ENCODE data around the gene SETMAR. TPM values are rescaled to one million over a fixed set of nuclear protein-coding genes. Genes with fewer than 3 reads are reported as not detected.

The SETMAR gene
- total RNA-seq, 2 experiments from 2014 or later: 10.0 to 12.6 TPM

Other genes with a start within 250 kb of the SETMAR start
- gene SUMF1, start 163.9 kb downstream of the SETMAR start, total RNA-seq: 10 to 100 TPM in 1 of 2 experiments, 1 to 10 TPM in 1; 9.1 to 12.7 TPM
- 100 to 1,000 TPM; 109 to 116 TPM for gene ITPR1, start 190.0 kb downstream of the SETMAR start, total RNA-seq